Mucosa of rectum (tissue), 2 donors: ENCODE measurements around the gene KRT17.
"Not testable (repeated sequence)": the region's sequence is repeated elsewhere in the genome, so short reads cannot be mapped to it uniquely, and the experiment has no call there.

Experiments
- H3K27ac ChIP-seq, 2 donors: one replicate each; pipeline ENCODE4 v1.7.0; 2013; ENCODE audit warnings: inconsistent platforms in 2 of 2, low read depth in 2 of 2, low read length in 2 of 2
- H3K27me3 ChIP-seq, 2 donors: one replicate each; pipeline ENCODE4 v1.7.0; 2013; ENCODE audit warnings: low read length in 2 of 2; ENCODE audit not compliant: control insufficient read depth in 2 of 2, insufficient read depth in 2 of 2
- H3K36me3 ChIP-seq, 2 donors: one replicate each; pipeline ENCODE4 v1.7.0; 2013; ENCODE audit warnings: low read length in 2 of 2; ENCODE audit not compliant: control insufficient read depth in 2 of 2, insufficient read depth in 2 of 2
- H3K4me1 ChIP-seq, 2 donors: one replicate each; pipeline ENCODE4 v1.7.0; 2013; ENCODE audit warnings: low read length in 2 of 2, mild to moderate bottlenecking in 1 of 2; ENCODE audit not compliant: control insufficient read depth in 2 of 2, insufficient read depth in 2 of 2
- H3K4me3 ChIP-seq, 2 donors: one replicate each; pipeline ENCODE4 v1.7.0; 2013; ENCODE audit warnings: low read length in 2 of 2
- H3K9ac ChIP-seq, 2 donors: one replicate each; pipeline ENCODE4 v1.7.0; 2013; ENCODE audit warnings: low read length in 2 of 2, low read depth in 1 of 2, mild to moderate bottlenecking in 1 of 2
- H3K9me3 ChIP-seq, 2 donors: one replicate each; pipeline ENCODE4 v1.7.0; 2013; ENCODE audit warnings: low read length in 2 of 2; ENCODE audit not compliant: control insufficient read depth in 2 of 2
- donor health status: healthy.
- donor health status: Normal muscosa, but diverticular disease.

KRT17 gene

GRCh38 chr17:41613277-41614082, 10.9 kb downstream of the KRT17 start:
- Histone ChIP-seq H3K4me1 (no peaks in the 10 kb centered on the region), H3K27ac (no peak overlapping the region), H3K4me3 (no peak overlapping the region), H3K9me3 (no peaks in the 10 kb centered on the region), H3K27me3 (no peaks in the 10 kb centered on the region), H3K36me3 (no peaks in the 10 kb centered on the region), H3K9ac (no peak overlapping the region)

GRCh38 chr17:41612376-41613160, 11.8 kb downstream of the KRT17 start, which contains the start of gene KRT16:
Gene KRT16 (minus strand): TSS chr17:41612767. CDS start chr17:41612688, 79 bp downstream.
- not testable (repeated sequence) for H3K27me3 ChIP-seq, H3K4me3 ChIP-seq, H3K9ac ChIP-seq, H3K36me3 ChIP-seq, H3K4me1 ChIP-seq, H3K27ac ChIP-seq, H3K9me3 ChIP-seq

DNA sequence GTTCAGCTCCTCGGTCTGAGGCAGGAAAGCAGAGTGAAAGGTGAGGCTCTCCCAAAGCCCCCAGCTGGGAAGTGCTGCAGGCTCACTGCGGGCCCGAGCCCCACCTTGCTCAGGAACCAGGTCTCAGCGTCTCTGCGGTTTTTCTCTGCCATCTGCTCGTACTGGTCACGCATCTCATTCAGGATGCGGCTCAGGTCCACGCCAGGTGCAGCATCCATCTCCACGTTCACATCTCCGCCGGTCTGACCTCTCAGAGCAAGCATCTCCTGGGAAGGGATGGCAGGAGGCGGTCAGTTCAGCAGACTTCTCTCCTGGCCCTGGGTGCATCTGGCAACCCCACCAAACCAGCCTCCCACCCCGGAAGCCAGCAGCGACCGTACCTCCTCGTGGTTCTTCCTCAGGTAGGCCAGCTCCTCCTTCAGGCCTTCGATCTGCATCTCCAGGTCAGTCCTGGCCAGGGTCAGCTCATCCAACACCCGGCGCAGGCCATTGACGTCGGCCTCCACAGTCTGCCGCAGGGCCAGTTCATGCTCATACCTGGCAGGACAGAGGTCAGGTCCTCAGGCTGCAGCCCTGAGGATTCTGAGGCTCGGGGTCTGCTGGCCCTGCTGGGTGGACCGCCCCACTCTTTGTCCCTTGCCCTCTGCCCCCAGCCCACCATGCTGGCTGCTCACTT, 13.3 kb downstream of the KRT17 start:
- H3K27me3 ChIP-seq: no peaks in the 10 kb centered on the region

DNA sequence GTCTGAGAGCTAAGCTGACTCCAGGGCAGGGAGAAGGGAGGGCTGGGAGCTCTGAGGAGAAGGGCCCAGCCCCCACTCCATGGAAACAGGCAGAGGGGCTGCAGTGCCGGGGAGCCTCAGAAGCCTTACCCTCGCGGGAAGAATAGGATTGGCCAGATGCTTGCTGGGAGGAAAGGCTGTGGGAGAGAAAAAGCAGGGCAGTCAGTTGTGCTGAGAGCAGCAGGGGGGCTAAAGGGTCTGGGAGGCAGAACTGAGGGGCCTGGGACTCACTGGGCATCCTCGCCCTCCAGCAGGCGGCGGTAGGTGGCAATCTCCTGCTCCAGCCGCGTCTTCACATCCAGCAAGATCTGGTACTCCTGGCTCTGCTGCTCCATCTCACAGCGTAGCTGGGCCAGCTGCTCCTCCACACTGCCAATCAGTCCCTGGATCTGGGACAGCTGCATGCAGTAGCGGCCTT, 14.3 kb downstream of the KRT17 start:
- H3K27ac ChIP-seq, H3K9ac ChIP-seq: not testable (repeated sequence)

More for the DNA sequence above, 13.3 kb downstream of the KRT17 start:
- Histone ChIP-seq H3K27ac (no peak overlapping the region), H3K9me3 (no peaks in the 10 kb centered on the region), H3K4me3 (no peak overlapping the region), H3K9ac (no peak overlapping the region), H3K36me3 (no peaks in the 10 kb centered on the region), H3K4me1 (no peaks in the 10 kb centered on the region)

GRCh38 chr17:41606930-41607329, 17.4 kb downstream of the KRT17 start:
- not testable (repeated sequence) for H3K27ac ChIP-seq, H3K4me1 ChIP-seq, H3K9me3 ChIP-seq, H3K27me3 ChIP-seq, H3K36me3 ChIP-seq, H3K4me3 ChIP-seq, H3K9ac ChIP-seq

More for the DNA sequence above, 14.3 kb downstream of the KRT17 start:
- not testable (repeated sequence) for H3K9me3 ChIP-seq, H3K27me3 ChIP-seq, H3K4me1 ChIP-seq, H3K4me3 ChIP-seq, H3K36me3 ChIP-seq

DNA sequence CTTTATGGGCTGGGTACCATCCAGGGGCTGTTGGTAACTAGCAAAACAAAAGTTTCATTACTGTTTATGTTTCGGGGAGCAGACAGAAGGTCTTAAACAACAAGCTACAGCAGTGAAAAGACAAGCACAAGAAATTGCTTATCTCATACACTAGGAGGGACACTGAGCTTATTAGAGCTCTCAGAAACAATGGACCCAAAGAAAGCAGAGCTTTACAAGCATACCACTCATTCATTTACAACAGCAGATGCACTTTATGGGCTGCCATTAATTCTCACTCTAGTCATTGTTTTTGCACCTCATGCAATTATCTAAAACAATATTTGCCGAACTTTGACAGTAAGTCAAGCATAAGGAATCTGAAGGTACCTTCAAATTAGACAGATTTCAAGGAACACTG, 21.9 kb downstream of the KRT17 start:
- Histone ChIP-seq H3K9ac (no peak overlapping the region), H3K27me3 (peaks cover 0 to 8% of the 10 kb centered on the region in 2 donors), H3K4me1 (no peaks in the 10 kb centered on the region), H3K27ac (no peak overlapping the region), H3K4me3 (no peak overlapping the region), H3K9me3 (no peaks in the 10 kb centered on the region), H3K36me3 (no peaks in the 10 kb centered on the region)

DNA sequence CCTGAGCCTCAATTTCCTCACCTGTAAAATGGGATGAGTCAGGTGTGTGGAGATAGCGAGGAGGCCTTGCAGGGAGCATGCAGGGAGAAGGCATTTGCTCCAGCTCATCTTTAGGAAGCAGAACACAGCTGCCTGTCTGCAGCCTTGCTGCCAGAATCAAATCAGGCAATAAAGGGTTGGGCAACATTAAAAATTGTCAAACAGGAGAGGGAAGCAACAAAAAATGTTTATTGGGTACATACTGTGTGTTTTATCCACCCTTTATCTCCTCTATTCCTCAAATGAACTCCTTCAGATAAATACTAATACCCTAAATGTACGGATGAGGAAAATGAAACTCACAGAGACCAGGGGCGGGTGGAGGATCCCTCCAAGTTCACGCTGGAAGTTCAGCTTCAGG, 24.1 kb downstream of the KRT17 start:
- Histone ChIP-seq H3K27me3 (peaks cover 0 to 8% of the 10 kb centered on the region in 2 donors), H3K4me1 (no peaks in the 10 kb centered on the region), H3K4me3 (no peak overlapping the region), H3K9me3 (no peaks in the 10 kb centered on the region), H3K9ac (no peak overlapping the region), H3K36me3 (no peaks in the 10 kb centered on the region), H3K27ac (no peak overlapping the region)

DNA sequence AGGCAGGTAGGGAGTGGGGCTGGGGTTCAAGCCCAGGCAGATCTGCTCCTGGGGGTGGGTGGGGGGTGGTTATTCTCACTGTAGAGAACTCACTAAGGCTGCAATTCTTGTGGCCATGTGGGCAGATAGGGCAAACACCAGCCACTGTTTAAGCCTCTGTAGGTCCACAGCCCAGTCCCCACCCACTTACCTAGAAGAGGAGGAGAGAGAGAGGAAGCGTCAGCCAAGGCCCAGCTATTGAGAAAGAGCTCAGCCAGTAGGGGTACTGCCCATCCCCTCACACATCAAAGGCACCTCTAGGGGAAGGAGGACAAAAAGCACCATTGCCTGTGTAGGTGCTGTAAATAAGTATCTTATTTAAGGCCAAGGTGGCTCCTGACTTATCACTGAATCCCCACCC, 24.7 kb downstream of the KRT17 start:
- Histone ChIP-seq H3K27ac (no peak overlapping the region), H3K27me3 (peaks cover 2 to 10% of the 10 kb centered on the region in 2 donors), H3K4me1 (no peaks in the 10 kb centered on the region), H3K9me3 (no peaks in the 10 kb centered on the region), H3K9ac (no peak overlapping the region), H3K36me3 (no peaks in the 10 kb centered on the region), H3K4me3 (no peak overlapping the region)

- H3K4me1 ChIP-seq: no peaks in the 10 kb centered on the region
These were observed 28.8 kb downstream of the KRT17 start for GRCh38 chr17:41595585-41595984.

More at GRCh38 chr17:41595585-41595984, 28.8 kb downstream of the KRT17 start:
- H3K36me3 ChIP-seq: no peaks in the 10 kb centered on the region
- H3K27me3 ChIP-seq: peaks cover 6 to 8% of the 10 kb centered on the region in 2 donors
- H3K4me3 ChIP-seq: no peak overlapping the region
- H3K9me3 ChIP-seq: no peaks in the 10 kb centered on the region
- no peak overlapping the region for H3K27ac ChIP-seq
- H3K9ac ChIP-seq: no peak overlapping the region
